HG02588 (cell line): ENCODE results near the gene PNO1.
"Not testable (repeated sequence)": the region's sequence is repeated elsewhere in the genome, so short reads cannot be mapped to it uniquely, and the experiment has no call there.

ENCODE experiments used
- ATAC-seq: cut with Tn5 transposase; IDR thresholded peaks from one replicate; pipeline ENCODE4 v1.9.1; 2021; ENCODE audit warnings: mild to moderate bottlenecking, moderate library complexity; ENCODE audit not compliant: unreplicated experiment

Gene PNO1

GRCh38 chr2:68157402-68158133, at the start of gene PNO1:
Gene PNO1 (plus strand): TSS chr2:68157888. CDS start chr2:68157935, 47 bp downstream.
- peak; percentile 91 for ATAC-seq

GRCh38 chr2:68108120-68108519, 49.6 kb upstream of the PNO1 start:
- no peak for ATAC-seq

- peak; percentile 79 for ATAC-seq
These were observed 47.6 kb upstream of the PNO1 start for GRCh38 chr2:68110102-68110501.

- no peak for ATAC-seq
These were observed 41.7 kb upstream of the PNO1 start for GRCh38 chr2:68115965-68116364.

DNA sequence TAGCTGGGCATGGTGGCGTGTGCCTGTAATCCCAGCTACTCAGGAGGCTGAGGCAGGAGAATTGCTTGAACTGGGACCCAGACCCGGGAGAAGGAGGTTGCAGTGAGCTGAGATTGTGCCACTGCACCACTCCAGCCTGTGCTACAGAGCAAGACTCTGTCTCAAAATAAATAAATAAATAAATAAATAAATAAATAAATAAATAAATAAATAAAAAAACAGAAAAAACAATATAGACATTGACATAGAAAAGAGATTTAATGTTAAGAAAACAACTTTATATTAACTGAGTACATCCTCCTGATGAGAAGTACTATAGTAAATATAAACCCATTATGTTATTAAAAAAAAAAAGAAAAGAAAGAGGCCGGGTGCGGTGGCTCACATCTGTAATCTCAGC, 39.8 kb upstream of the PNO1 start:
- not testable (repeated sequence) for ATAC-seq

DNA sequence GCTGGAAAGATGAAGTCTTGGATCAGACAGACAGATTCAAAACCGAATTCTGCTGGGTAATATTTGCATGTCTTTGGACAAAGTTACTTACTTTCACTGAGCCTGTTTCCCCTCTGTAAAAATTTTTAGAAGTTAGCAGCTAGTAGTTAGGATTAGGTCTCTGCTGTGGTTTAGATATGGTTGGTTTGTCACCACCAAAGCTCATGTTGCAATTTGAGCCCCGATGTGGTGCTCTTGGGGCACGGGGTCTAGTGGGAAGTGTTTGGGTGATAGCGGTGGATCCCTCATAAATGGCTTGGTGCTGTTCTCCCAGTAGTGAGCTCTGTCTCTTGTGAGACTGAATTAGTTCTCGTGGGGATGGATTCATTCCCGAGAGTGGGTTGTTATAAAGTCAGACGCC, 38.9 kb upstream of the PNO1 start:
- no peak for ATAC-seq

DNA sequence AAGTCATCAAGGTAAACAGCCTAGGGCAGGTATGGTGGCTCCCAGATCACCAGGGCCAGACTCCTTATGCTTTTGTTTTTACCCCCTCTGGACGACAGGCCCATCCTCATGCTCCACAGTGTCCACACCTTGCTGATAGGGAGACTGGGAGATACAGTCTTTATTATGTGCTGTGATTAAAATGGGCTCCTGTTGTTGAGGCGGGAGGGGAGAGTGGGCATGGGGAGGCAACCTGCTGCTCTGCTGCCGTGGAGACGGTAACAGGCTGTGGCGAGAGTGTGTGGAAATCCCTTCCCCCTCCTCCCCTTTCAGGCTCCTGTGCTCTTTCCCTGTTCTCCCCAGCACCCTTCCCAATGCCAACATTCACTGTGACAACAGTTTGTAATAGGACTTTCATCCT, 38.2 kb upstream of the PNO1 start:
- no peak for ATAC-seq

DNA sequence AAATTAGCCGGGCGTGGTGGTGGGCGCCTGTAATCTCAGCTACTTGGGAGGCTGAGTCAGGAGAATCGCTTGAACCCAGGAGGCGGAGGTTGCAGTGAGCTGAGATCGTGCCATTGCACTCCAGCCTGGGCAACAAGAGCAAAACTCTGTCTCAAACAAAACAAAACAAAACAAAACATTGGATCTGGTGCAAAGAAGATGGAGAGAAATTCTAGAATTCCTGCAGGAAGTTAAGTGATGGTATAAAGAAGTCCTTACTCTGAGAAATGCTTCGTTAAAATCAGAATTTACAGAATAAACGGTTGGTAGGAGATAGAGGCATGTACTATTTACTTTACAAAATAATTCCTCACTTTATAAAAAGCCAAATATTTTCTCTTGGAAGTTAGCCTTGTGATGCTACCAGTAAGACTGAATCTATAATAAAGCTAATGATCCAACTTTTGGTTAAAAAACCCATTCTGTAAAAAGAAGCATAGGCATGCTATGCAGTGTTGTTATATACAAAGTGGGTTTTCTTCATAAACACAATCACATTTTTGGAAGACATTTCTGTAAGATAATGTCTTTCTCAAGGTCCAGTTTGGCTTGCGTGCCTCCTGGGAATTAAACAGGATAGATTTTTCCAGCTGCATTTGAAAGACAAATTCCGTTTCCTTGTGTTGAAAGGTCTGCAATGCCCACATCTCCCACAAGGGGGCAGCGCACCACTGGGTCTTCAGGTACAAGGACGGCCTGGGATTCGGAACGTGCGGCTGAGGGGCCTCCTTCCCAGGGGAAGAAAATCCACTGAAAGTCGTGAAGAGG, 35.6 kb upstream of the PNO1 start:
- no peak for ATAC-seq

DNA sequence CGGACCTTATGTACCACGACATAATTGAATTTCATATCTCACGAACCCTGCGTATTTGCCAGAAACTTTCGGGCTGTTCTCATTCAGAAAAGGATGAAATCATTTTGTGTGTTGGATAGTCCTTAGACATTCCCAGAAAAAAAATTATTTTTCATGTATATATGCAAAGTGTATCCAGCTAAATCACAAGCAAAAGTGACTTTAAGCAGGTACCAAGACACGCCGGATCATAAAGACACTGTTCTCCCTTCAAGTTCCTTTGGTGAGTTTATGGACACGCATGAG, 35.1 kb upstream of the PNO1 start:
- no peak for ATAC-seq

DNA sequence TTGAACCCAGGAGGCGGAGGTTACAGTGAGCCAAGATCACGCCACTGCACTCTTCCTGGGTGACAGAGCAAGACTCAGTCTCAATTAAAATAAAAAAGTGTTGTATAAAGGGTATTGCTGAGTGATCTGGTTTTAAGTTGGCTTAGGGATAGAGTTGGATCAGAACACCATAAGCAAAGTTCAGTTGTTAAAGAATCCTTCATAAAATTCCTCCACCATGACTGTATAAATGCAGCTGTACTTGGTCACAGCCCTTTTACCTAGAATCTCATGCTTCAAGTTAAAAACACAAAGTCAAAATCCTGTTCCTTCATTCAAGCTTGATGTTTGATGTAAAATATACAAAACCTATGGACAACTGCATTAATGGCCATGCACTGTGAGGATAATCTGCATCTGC, 33.4 kb upstream of the PNO1 start:
- no peak for ATAC-seq

- ATAC-seq, result no peak
These were observed 31.9 kb upstream of the PNO1 start for GRCh38 chr2:68125821-68126220.

DNA sequence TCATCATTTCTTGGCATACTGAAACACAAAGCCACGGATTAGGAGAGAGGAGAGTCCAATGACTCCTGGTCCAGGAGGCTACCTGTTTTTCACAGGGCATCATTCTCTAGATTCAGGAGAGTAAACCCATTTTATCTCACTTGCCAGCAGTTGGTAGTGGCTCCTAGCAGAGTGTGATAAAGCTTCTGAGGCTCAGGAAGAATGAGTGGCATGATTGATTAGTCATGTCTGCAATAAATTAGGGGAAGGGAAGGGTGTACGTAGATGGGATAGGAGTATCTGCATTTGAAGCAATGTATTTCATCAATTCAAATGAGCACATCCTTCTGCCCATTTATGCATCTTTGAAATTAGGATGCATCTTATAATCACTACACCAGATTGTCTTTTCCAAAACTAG, 31.1 kb upstream of the PNO1 start:
- ATAC-seq, result no peak

DNA sequence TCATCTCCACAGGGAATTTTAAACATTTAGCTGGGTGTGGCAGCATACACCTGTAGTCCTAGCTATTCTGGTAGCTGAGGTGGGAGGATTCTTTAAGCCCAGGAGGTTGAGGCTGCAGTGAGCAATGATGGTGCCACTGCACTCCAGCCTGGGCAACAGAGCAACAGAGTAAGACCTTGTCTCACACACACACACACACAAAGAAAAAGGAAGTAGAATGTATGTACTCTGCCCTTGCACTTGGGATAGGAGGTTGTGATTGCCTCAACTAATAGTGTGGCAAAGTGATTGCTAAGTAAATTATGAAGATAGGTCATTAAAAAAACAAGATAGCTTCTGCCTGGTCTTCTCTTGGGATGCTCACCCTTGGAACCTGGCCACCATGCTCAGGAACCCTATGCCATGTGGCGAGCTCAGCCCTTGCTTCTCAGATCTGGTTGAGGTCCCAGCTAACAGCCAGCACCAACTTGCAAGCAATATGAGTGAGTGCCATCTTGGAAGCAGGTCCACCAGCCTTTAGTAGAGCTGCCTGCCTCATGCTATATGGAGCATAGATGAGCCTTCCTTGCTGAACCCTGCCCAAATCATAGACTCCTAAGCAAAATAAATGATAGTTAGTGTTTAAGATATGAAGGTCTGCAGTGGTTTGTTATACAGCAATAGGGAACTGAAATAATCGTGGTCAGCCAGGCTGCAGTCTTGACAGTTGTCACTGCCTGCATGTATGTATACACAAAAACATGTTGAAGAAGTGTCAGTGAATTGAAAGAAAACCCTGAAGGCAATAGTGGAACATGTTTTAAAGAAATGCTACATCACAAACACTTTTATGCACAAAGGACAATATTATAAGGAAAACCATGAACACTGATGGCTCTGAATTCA, 30.1 kb upstream of the PNO1 start:
- peak; percentile 90 for ATAC-seq

DNA sequence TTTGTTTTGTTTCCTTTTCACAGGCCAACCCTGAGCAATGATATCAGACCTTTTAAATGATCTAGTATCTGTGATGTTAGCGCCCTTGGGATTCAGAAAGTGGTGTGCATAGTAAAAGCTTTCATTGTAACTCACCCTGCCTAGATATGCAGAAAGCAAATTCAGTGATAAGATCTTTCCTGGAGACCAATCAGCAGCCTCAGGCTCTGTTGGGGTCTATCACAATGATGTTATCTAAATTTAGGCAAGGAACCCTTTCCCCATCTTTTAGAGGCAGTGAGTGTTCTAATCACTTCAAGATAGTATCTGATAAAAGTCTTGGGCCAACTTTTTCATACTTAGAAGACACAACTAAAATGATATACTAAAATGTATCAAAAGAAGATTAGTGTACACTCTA, 23.6 kb upstream of the PNO1 start:
- no peak for ATAC-seq

GRCh38 chr2:68134554-68134953, 23.1 kb upstream of the PNO1 start:
- ATAC-seq, result no peak

DNA sequence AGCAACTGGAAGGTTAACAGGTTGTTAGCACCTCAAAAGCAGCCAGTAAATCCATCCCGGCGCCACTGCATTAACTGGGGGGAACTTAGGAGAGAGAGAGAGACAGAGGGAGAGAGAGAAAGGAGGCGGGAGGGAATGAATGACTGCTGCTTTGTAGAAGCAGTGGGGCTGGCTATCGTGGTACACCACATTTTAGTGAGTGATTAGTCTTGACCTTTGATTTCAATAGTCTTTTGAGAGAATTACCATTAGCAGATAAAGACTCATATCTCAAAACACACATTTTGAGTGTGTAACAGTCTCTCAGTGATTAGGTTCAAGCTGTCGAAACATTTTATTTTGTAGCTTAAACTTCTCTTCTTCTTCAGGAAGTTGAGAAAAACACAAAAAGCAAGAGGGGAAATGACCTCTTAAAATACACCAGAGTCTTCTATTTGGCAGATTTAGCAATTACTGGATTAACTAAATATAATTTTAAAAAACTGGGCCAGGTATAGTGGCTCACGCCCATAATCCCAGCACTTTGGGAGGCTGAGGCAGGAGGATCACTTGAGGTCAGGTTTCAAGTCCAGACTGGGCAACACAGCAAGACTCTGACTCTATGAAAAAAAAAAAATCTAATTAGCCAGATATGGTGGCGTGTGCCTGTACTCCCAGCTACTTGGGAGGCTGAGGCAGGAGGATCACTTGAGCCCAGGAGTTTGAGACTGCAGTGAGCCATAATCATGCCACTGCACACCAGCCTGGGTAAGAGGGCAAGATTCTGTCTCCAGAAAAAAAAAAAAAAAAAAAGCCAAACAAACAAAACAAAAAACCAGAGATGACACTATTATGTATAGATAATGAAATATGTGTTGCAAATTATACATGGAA, 22.0 kb upstream of the PNO1 start:
- no peak for ATAC-seq

DNA sequence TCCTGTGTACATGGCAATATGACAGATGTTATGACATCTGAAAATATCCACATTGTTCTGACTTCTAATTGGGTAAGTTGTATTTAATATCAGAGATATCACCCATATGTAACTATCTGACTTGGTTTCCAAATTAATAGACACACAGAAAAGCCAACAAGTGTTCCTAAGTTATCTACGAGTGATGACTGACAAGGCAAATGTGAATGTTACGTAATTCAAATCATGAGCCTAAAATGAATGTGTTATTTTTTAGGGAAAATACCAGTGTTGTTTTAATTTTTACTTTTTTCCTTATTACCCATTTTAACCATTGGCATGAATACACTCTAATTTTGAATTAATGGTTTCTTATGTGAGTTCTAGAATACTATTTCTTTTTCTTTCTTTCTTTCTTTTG, 15.8 kb upstream of the PNO1 start:
- no peak for ATAC-seq

GRCh38 chr2:68151037-68151436, 6.7 kb upstream of the PNO1 start:
- no peak for ATAC-seq

- no peak for ATAC-seq
These were observed 4.9 kb upstream of the PNO1 start for GRCh38 chr2:68152681-68153347.

DNA sequence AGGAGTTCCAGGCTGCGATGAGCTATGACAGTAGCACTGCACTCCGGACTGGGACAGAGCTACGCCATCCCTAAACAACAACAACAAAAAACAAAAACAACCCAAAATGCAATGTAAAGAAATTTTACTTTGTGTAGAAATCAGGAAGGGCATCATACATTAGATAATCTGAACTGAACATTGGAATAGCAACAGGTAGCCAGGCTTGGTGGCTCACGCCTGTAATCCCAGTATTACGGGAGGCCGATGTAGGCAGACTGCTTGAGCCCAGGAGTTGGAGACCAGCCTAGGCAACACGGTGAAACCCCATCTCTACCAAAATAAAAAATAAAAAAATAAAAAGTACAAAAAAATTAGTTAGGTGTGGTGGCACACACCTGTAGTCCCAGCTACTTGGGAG, 2.1 kb upstream of the PNO1 start:
- ATAC-seq, result no peak
